PC-9 (cell line): ENCODE measurements around the gene PDE7B. TPM values are rescaled to one million over a fixed set of nuclear protein-coding genes. Genes with fewer than 3 reads are reported as not detected.

Experiments used
- BruUV-seq: library from RNA; stranded (reverse); fragments of 400-500 nt; replicated peaks from 2 replicates; lab custom pipeline; 2021; lab: Mats Ljungman, UMichigan
- CTCF ChIA-PET: fragments of 300-600 bp; sonication (Branson Sonifier 250); formaldehyde crosslinking; loops from one replicate; lab custom pipeline; 2022; ENCODE audit warnings: antibody characterized with exemption; lab: Charles Lee
- POLR2A ChIA-PET: fragments of 300-600 bp; sonication (Branson Sonifier 250); formaldehyde crosslinking; loops from one replicate; lab custom pipeline; 2022; ENCODE audit warnings: antibody characterized with exemption; ENCODE audit not compliant: unreplicated experiment; lab: Charles Lee
- DNase-seq, 2 experiments: peaks; one replicate each; pipeline versions ENCODE4 v3.0.0 to v3.0.0-alpha.2; 2015 to 2022; ENCODE audit warnings: mixed read lengths in 1 of 2
- H2AFZ ChIP-seq: fragments of 200-600 bp; sonication (generic); 2 replicates; pipeline ENCODE4 v1.8.1; 2017; ENCODE audit warnings: antibody characterized with exemption
- H3F3A ChIP-seq: fragments of 200-600 bp; sonication (generic); 2 replicates; pipeline ENCODE4 v1.8.1; 2017; ENCODE audit warnings: antibody characterized with exemption, mild to moderate bottlenecking, low read depth; ENCODE audit not compliant: insufficient read depth
- H3K27ac ChIP-seq: fragments of 200-600 bp; sonication (generic); 2 replicates; pipeline ENCODE4 v1.6.1; 2016; ENCODE audit warnings: mixed run types
- H3K27me3 ChIP-seq: fragments of 200-600 bp; sonication (generic); 2 replicates; pipeline ENCODE4 v1.6.1; 2016; ENCODE audit warnings: low read depth, mixed run types; ENCODE audit not compliant: insufficient read depth
- H3K36me3 ChIP-seq: fragments of 200-600 bp; sonication (generic); 2 replicates; pipeline ENCODE4 v1.6.1; 2016; ENCODE audit warnings: low read depth, mixed run types
- H3K4me1 ChIP-seq: fragments of 200-600 bp; sonication (generic); replicated peaks from 2 replicates; pipeline ENCODE4 v1.6.1; 2016; ENCODE audit warnings: mixed run types; ENCODE audit not compliant: insufficient read depth
- H3K4me2 ChIP-seq: fragments of 200-600 bp; sonication (generic); 2 replicates; pipeline ENCODE4 v1.6.1; 2017; ENCODE audit warnings: mixed run types
- H3K4me3 ChIP-seq: fragments of 200-600 bp; sonication (generic); 2 replicates; pipeline ENCODE4 v1.6.1; 2016; ENCODE audit warnings: mixed run types
- H3K79me2 ChIP-seq: fragments of 200-600 bp; sonication (generic); 2 replicates; pipeline ENCODE4 v1.6.1; 2017; ENCODE audit warnings: low read depth, mixed run types
- H3K9me2 ChIP-seq: fragments of 200-600 bp; sonication (generic); 2 replicates; pipeline ENCODE4 v1.8.1; 2017; ENCODE audit warnings: mild to moderate bottlenecking; ENCODE audit not compliant: insufficient read depth
- H3K9me3 ChIP-seq: fragments of 200-600 bp; sonication (generic); 2 replicates; pipeline ENCODE4 v1.8.1; 2016; ENCODE audit warnings: low read depth; ENCODE audit not compliant: insufficient read depth
- H4K20me1 ChIP-seq: fragments of 200-600 bp; sonication (generic); 2 replicates; pipeline ENCODE4 v1.8.1; 2017; ENCODE audit not compliant: insufficient read depth
- CTCF ChIP-seq: fragments of 200-600 bp; sonication (generic); conservative IDR thresholded peaks from 2 replicates; pipeline ENCODE4 v1.6.1; 2017; ENCODE audit warnings: mixed run types, antibody characterized with exemption, mild to moderate bottlenecking, moderate library complexity
- EZH2 ChIP-seq: fragments of 200-600 bp; sonication (generic); IDR thresholded peaks from 2 replicates; pipeline ENCODE4 v1.8.0; 2017; ENCODE audit warnings: antibody characterized with exemption, low read depth
- intact Hi-C: fragments of 100-400 bp; cut with micrococcal nuclease; formaldehyde crosslinking; loops from one replicate; pipeline ENCODE4 v1.10.0; 2022; ENCODE audit not compliant: unreplicated experiment
- total RNA-seq: library from RNA; stranded (reverse); gene quantifications from 2 replicates; pipeline ENCODE4 v1.2.3, GENCODE V29; 2021

PDE7B gene
- total RNA-seq, 1 experiment from 2014 or later = 0.31 TPM

GRCh38 chr6:135883045-135883444, 31.5 kb downstream of the PDE7B start:
- no peaks in the 10 kb centered on the region for H3K36me3 ChIP-seq
- H3K9me2 ChIP-seq = no peaks in the 10 kb centered on the region
- no peaks in the 10 kb centered on the region for H4K20me1 ChIP-seq
- no peaks in the 10 kb centered on the region for H3F3A ChIP-seq
- peak in 1 of 2 experiments; percentile 20 for DNase-seq
- H3K4me2 ChIP-seq = no peak overlapping the region
- intact Hi-C loops = no loop called here
- TF ChIP-seq EZH2 (no peak), CTCF (no peak)
- H2AFZ ChIP-seq = no peak overlapping the region
- POLR2A ChIA-PET = no interaction called here
- CTCF ChIA-PET = no interaction called here
- no TSS peak for BruUV-seq
- no peaks in the 10 kb centered on the region for H3K4me1 ChIP-seq
- no peaks in the 10 kb centered on the region for H3K27me3 ChIP-seq
- H3K27ac ChIP-seq = no peak overlapping the region
- H3K79me2 ChIP-seq = no peaks in the 10 kb centered on the region
- no peaks in the 10 kb centered on the region for H3K9me3 ChIP-seq
- no peak overlapping the region for H3K4me3 ChIP-seq

- intact Hi-C loops = no loop called here
- H3K4me1 ChIP-seq = no peaks in the 10 kb centered on the region
- no peaks in the 10 kb centered on the region for H3K36me3 ChIP-seq
- H3K4me3 ChIP-seq = no peak overlapping the region
- TF ChIP-seq CTCF (no peak), EZH2 (no peak)
- H3K79me2 ChIP-seq = no peaks in the 10 kb centered on the region
- no peaks in the 10 kb centered on the region for H3K9me3 ChIP-seq
- DNase-seq = peak in 1 of 2 experiments; percentile 23
- no peaks in the 10 kb centered on the region for H4K20me1 ChIP-seq
- no peak overlapping the region for H3K27ac ChIP-seq
- no peaks in the 10 kb centered on the region for H3K27me3 ChIP-seq
- ChIA-PET POLR2A (no interaction called here), CTCF (no interaction called here)
- no peak overlapping the region for H2AFZ ChIP-seq
- BruUV-seq = no TSS peak
- no peaks in the 10 kb centered on the region for H3K9me2 ChIP-seq
- H3K4me2 ChIP-seq = no peak overlapping the region
- H3F3A ChIP-seq = no peaks in the 10 kb centered on the region
Measured at GRCh38 chr6:135883536-135883935, 32.0 kb downstream of the PDE7B start.

DNA sequence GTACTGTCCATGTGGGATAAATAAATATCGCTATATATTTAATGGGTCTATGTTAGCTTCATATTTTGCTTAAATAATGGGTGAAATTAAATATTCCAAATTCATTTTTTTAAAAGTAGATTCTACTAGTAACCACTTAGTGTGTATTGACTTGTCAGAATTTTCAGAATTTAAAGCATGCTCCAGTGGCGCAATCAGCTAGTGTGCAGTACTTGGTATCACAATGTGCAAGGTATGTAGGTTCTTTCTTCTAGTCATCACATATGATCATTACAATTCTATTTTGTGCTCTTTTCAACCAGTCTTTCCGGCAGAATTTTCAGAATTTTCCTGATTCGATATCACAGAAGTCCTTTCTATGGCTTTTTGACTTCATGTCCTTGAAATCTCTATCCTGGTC, 32.6 kb downstream of the PDE7B start:
- H3K4me1 ChIP-seq = no peaks in the 10 kb centered on the region
- H3F3A ChIP-seq = no peaks in the 10 kb centered on the region
- CTCF ChIA-PET = no interaction called here
- H3K36me3 ChIP-seq = no peaks in the 10 kb centered on the region
- intact Hi-C loops = no loop called here
- H3K79me2 ChIP-seq = no peaks in the 10 kb centered on the region
- H3K4me2 ChIP-seq = no peak overlapping the region
- no peak overlapping the region for H3K27ac ChIP-seq
- H4K20me1 ChIP-seq = no peaks in the 10 kb centered on the region
- no peak overlapping the region for H2AFZ ChIP-seq
- BruUV-seq = no TSS peak
- no peaks in the 10 kb centered on the region for H3K9me2 ChIP-seq
- peak in 1 of 2 experiments; percentile 21 for DNase-seq
- POLR2A ChIA-PET = no interaction called here
- TF ChIP-seq CTCF (no peak), EZH2 (no peak)
- no peaks in the 10 kb centered on the region for H3K27me3 ChIP-seq
- H3K4me3 ChIP-seq = no peak overlapping the region
- no peaks in the 10 kb centered on the region for H3K9me3 ChIP-seq
